ENCODE data around the gene GPR142.
"Not testable (repeated sequence)": the region's sequence is repeated elsewhere in the genome, so short reads cannot be mapped to it uniquely, and the experiment has no call there.

Gene GPR142

DNA sequence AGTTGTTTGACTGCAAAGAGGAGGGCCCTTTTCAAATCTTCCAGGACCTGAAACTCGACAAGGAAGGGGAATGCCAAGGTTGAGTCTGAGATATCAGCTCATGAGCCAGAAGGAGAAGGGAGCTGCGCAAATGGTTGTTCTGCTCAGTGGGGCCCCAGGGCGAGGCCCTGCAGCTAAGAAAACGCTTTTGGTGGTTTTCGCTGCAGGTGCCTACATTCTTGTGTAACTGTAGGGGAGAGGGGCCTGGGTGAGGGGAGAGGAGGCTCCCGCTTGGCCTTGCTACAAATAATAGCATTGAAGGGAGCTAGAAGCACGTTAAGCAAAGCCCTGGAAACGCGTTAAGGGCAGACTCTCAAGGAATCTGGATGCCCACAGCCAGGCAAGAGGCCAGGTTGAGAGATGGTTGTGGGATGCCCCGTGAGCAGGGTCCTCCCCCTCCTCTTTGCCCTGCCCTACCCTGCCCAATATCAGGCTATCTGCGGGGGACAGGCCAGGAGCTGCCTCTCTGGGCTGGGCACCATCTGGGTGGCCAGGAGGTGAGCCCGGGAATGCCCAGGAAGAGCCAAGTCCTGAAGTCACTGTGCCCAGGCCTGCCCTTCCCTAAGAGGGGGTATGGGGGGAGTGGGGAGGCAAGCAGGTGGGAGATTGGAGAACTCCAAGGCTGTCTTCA is 21.9 kb downstream of the GPR142 start:
- TF ChIP-seq ZNF274 (IDR thresholded peaks at IDR 0.05; ENCODE audit: low read depth, low read length) = no peak
- H3K4me3 ChIP-seq (ENCODE audit: low read length) = no peak overlapping the region

DNA sequence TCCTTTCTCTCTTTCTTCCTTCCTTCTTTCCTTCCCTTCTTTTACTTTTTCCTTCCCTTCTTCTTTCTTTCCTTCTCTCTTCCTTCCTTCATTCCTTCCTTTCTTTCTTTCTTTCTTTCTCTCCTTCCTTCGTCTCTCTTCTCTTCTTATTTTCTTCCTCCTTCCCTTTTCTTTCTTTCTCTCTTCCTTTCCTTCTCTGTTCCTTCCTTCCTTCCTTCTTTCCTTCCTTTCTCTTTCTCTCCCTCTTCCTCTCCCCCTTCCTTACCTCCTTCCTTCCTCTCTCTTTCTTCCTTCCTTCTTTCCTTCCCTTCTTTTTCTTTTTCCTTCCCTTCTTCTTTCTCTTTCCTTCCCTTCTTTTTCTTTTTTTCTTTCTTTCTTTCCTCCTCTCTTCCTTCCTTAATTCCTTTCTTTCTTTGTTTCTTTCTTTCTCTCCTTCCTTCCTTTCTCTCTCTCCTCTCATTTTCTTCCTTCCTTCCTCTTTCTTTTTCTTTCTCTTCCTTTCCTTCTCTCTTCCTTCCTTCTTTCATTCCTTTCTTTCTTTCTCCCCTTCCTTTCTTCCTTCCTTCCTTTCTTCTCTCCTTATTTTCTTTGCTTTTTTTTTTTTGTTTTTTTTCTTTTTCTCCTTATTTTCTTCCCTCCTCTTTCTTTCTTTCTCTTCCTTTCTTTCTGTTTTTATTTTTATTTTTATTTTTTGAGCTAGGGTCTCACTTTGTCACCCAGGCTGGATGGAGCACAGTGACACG is 22.8 kb downstream of the GPR142 start:
- TF ChIP-seq ZNF274 (IDR thresholded peaks at IDR 0.05; ENCODE audit: low read depth, low read length) = no peak
- H3K4me3 ChIP-seq (ENCODE audit: low read length) = no peak overlapping the region

DNA sequence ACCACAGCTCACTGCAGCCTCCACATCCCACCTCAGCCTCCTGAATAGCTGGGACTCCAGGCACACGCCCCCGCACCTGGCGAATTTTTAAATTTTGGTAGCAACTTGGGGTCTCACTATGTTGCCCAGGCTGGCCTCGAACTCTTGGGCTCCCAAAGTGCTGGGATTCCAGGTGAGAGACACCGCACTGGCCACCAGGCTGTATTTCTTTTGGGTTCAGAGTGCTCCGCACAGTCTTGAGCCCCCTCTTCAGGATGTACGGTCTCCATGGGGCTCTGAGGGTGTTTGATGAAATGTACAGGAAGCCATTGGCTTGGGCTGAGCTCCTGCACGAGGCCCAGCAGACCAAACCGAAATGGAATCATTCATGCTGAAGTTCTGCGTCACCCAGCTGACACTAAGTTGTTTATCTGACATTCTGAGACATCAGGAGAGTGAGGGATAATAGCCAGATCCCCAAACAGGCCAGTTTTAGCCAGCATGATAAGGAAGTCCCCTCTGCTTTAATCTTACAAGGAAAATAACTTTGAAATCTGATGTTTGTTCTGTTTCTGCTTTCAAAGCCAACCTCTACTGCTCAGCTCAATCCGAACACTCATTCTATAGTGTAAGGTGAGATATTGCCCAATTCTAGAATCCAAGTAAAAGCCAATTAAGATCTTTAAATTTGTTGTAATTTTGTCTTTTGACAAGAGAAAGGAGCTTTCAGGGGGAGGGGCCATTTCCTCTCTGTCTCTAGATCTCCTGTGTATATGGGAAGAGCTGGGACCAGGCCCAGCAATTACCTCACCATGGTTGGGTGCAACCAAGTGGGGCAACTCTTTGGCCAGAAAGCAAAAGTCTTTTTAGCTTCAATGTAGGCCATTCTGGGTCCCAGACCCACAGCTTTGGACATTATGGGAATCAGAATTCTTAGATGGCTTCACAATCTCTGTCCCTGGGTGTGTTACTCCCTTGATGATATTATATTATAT is 23.7 kb downstream of the GPR142 start:
- no peak for TF ChIP-seq ZNF274 (IDR thresholded peaks at IDR 0.05; ENCODE audit: low read depth, low read length)
- no peak overlapping the region for H3K4me3 ChIP-seq (ENCODE audit: low read length)

DNA sequence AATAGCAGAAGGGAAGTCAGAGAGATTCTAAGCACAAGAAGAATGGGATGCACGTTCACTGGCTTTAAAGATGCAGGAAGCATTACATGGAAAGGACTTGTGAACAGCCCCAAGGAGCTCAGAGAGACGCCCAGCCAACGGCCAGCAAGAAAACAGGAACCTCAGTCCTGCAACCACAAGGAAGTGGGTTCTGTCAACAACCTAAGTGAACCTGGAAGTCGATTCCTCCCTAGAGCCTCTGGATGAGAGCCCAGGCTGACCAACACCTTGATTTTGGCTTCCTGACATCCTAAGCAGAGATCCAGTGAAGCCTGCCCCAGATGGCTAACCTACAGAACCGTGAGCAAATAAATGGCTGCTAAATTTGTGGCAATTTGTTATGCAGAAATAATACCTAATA is 24.5 kb downstream of the GPR142 start:
- no peak for TF ChIP-seq ZNF274 (IDR thresholded peaks at IDR 0.05; ENCODE audit: low read depth, low read length)
- no peak overlapping the region for H3K4me3 ChIP-seq (ENCODE audit: low read length)

DNA sequence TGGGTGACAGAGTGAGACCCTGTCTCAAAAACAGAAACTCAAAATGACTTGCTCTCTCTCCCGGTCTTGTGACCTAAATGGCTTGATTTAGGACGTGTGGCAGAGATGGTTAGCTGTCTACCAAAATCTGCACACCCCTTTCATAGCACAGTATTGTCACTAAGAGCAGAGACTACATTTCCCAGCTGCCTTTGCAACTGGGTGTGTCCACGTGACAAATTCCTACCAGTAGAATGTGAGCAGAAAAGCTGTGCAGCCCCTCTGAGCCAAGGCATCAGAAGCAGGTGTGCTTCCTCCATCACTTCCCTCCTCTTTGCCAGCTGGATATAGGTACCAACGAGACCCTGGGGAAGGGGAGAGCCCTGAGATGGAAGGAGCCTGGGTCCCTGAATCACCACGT is 25.5 kb downstream of the GPR142 start:
- no peak overlapping the region for H3K4me3 ChIP-seq (ENCODE audit: low read length)
- TF ChIP-seq ZNF274 (IDR thresholded peaks at IDR 0.05; ENCODE audit: low read depth, low read length) = no peak

DNA sequence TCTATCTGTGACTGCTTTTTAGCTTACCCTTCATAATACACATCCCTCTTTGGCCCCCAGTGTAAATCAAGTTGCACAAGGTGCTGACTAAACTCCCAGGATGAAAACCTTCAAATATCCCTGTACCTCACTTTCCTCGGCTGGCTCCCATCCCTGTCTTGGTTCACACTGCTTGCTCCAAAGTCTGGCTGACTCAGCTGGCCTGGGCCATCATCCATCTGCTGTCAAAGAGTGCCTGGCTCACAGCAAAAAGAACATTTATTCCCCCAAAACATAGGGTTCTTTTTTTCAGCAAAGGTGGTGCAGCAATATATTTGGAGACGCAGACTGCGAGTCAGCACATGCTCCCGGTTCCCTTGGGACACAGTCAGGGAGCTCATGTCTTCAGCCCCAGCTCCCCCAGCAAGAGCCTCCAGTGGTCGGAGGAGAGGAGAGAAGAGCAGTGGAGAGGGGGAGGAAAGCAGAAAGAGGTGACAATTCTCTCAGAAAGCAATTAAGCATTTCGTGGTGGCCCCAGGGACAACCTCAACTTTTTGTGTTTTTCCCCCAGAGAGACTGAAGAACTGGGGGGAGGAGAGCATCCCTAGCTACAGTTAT is 26.1 kb downstream of the GPR142 start:
- no peak for TF ChIP-seq ZNF274 (IDR thresholded peaks at IDR 0.05; ENCODE audit: low read depth, low read length)
- H3K4me3 ChIP-seq (ENCODE audit: low read length) = no peak overlapping the region

DNA sequence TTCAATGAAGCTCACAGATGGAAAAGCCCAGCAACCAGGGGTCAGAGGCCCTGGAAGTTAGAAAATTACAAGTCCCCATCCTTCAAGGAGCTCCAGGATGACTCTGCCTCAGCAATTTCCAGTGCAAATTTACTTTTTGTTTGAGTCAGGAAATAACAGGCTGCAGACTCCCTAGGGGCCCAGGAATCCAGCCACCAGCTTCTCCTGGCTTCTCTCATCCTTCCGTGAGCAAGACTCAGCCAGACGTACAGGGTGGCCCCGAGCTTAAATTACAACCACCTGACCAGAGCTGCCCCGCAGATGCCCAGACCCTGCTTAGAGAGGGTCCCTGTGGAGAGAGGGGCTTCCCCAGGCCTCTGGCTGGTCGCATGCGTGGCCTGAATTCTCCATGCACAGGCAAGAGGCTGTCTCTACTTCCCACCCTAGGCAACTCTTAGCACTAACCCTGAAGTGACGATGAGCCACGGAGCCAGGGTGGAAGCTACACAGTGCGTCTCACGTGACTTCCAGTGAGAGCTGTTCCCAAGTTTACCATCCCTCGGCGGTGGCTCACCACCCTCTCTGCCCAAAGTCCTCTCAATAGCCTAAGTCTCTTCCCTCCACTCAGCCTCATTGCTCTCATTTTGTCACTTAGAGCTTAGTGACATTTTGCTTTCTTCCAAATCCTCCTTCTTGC is 27.1 kb downstream of the GPR142 start:
- no peak for TF ChIP-seq ZNF274 (IDR thresholded peaks at IDR 0.05; ENCODE audit: low read depth, low read length)
- no peak overlapping the region for H3K4me3 ChIP-seq (ENCODE audit: low read length)

DNA sequence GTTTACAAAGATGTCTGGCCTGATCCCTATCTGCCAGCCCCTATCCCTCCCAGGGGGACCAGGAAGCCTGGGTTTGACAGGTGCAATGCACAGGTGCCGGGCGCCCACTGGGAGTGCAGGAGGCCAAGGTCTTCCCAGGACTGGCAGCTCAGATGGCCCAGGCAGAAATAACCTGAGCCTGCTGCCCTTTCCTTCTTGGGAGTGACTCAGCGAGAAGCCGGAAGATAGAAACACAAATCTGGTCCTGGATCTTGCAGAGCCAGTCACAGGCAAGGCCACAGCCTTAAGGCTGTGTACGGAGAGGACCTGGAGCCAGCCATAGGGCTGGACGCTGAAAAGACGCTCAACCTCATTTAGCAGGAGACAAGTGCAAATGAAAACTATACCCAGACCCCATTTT is 27.7 kb downstream of the GPR142 start:
- no peak overlapping the region for H3K4me3 ChIP-seq (ENCODE audit: low read length)
- TF ChIP-seq ZNF274 (IDR thresholded peaks at IDR 0.05; ENCODE audit: low read depth, low read length) = no peak

DNA sequence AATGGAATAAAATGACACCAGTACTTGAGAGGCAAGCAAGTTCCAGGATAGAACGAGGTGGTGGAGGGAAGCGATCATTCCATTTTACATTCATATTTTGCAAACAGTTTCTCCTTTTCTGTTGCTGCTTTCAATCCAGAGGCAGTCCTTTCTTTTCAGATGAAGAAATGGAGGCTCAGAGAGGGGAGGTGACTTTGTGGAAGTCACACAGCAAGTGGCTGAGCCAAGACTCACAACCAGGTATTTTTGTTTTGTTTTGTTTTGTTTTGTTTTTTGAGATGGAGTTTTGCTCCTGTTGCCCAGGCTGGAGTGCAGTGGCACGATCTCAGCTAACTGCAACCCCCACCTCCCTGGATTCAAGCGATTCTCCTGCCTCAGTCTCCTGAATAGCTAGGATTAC is 29.3 kb downstream of the GPR142 start:
- H3K4me3 ChIP-seq (ENCODE audit: low read length) = no peak overlapping the region
- TF ChIP-seq ZNF274 (IDR thresholded peaks at IDR 0.05; ENCODE audit: low read depth, low read length) = no peak

DNA sequence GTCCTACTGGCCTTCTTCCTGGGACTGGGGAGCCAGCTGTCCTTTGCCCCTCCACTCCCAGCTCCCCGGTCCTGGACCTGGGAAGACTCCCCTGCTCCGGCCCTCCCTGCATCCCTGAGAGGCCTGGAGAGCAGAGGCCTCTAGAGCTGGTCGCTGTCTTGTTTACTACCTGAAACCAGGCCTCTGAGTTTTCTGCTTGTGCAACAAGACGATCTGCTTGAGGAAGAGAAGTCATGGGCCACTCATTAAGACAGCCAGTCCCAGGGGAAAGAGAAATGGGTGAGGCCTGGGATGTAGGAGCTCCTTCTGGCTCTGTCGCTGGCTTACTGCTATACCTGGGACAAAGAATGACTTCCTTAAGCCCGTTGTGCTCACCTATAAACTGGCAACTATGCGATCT is 34.7 kb downstream of the GPR142 start:
- TF ChIP-seq ZNF274 (IDR thresholded peaks at IDR 0.05; ENCODE audit: low read depth, low read length) = no peak
- H3K4me3 ChIP-seq (ENCODE audit: low read length) = no peak overlapping the region

DNA sequence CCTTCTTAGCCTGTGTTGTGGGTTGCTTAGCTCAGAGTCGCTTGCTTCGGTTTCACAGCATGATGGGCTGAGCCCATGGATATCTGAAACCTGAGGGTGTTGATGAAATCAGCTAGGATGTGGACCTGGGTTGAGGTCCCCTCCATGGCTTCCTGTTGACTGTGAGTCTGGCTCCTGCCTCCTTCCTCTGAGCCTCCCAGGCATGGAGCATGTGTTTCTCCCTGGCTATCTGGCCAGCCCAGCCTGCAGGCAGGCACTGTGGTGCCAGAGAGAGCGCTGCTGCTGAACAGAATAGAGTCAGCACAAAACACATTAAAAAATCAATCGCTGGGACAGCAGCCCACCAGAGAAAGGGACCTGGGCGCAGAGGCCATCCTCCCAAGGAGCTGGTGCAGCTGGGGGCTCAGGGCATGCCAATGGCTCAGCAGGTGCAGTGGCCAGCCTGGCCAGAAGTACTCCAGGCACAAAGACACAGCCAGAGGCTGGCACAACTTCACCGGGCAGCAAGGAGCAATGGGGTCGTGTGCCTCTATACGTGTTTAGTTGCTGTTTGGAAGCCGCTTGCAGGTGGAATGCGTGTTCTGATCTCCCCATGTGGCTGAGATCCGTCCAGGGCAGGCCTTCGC is 36.3 kb downstream of the GPR142 start:
- no peak overlapping the region for H3K4me3 ChIP-seq (ENCODE audit: low read length)
- TF ChIP-seq ZNF274 (IDR thresholded peaks at IDR 0.05; ENCODE audit: low read depth, low read length) = no peak

DNA sequence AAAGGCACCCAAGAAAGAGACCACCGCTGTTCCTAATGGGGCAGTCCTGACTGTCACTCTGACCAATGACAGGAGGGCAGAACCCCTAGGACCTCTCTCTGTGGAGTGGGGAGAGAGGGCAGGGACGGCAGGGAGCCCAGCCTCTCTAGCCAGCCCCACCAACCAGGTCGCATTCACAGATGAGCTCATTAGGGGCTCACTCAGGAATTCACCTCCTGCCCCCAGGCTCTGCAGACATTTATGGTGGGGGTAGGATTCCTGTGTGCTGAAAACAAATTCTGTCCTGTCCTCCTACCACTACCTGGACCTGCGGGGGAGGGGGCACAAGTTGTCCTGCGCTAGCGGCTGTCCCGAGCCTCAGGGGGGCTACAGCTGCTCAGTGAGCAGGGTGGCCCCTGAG is 36.9 kb downstream of the GPR142 start:
- no peak for TF ChIP-seq ZNF274 (IDR thresholded peaks at IDR 0.05; ENCODE audit: low read depth, low read length)
- no peak overlapping the region for H3K4me3 ChIP-seq (ENCODE audit: low read length)

DNA sequence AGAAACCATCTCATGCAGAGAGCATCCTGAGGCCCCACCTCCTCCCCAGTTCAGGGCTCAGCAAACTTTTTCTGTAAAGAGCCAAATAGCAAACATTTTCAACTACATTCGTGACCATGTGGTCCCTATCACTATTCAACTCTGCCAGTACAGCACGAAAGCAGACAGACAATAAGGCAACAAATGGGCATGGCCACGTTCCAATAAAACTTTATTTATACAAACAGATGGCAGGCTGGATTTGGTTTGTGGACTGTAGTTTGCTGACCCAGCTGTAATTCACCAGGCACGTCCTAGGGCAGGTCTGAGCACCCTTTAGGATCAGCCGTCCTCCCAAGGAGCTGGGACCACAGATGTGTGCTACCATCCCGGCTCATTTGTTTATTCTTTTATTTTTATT is 37.5 kb downstream of the GPR142 start:
- TF ChIP-seq ZNF274 (IDR thresholded peaks at IDR 0.05; ENCODE audit: low read depth, low read length) = no peak
- no peak overlapping the region for H3K4me3 ChIP-seq (ENCODE audit: low read length)

DNA sequence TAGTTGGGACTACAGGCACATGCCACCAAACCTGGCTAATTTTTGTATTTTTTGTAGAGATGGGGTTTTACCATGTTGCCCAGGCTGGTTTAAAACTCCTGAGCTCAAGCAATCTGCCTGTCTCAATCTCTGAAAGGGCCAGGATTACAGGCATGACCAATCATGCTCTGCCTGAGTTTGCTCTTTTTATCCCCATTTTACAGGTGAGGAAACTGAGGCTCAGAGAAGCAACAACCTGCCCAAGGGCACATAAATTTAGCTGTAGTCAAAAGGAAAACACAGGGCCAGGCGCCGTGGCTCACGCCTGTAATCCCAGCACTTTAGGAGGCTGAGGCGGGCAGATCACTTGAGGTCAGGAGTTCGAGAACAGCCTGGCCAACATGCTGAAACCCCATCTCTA is 38.0 kb downstream of the GPR142 start:
- not testable (repeated sequence) for H3K4me3 ChIP-seq (ENCODE audit: low read length)
